ENCODE results near the gene CASP2.
"Not testable (repeated sequence)": the region's sequence is repeated elsewhere in the genome, so short reads cannot be mapped to it uniquely, and the experiment has no call there.

Gene CASP2

GRCh38 chr7:143287935-143288826, at the start of gene CASP2:
CASP2 (plus strand) TSS chr7:143288351; CDS start chr7:143288456, 105 bp downstream.
- DNase-seq, result peak; percentile 96 to 98 (median 96)

- DNase-seq, result no peak
Observed at GRCh38 chr7:143239813-143240212, 48.3 kb upstream of the CASP2 start.

GRCh38 chr7:143240291-143241168, 47.6 kb upstream of the CASP2 start:
- DNase-seq, result peak; percentile 58 to 83 (median 66)

DNA sequence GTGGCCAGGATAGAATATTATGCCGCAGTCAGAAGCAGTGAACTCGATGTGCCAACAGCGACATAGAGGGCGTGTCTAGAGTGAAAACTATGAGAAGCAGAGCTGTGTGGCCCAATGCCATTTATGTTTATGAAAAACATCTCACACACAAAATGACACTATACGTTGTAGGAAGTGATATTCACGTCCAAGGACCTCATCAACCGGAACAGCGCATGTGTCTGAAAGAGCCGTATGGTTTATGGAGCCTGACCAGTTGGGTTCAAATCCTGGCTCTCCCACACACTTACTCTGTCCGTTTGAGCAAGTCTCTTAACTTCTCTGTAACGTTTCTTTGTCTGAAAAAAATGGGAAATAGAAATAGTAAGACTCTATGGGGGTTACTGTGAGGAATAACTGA, 45.8 kb upstream of the CASP2 start:
- no peak for DNase-seq

GRCh38 chr7:143243111-143243510, 45.0 kb upstream of the CASP2 start:
- DNase-seq, result no peak

DNA sequence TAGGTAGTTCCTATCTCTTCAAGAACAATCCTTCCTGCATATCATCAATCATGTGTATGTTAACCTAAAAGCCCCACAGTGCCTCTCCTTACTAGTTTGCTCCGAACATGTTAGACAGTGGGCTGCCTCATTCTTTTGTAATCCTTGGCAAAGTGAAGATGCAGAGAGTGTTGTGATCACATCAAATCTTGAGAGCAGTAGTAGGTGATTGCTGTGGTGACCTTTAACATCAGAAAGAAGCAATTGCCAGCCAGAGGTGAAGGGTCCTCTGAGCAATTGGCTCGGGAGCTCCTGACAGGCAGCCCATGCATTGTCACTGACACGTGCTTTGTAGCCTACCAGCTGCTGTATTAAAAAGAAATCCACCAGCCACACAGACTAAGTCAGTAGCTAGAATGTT, 44.5 kb upstream of the CASP2 start:
- DNase-seq, result no peak

- no peak for DNase-seq
Observed at GRCh38 chr7:143244321-143244720, 43.8 kb upstream of the CASP2 start.

GRCh38 chr7:143245123-143245522, 43.0 kb upstream of the CASP2 start:
- no peak for DNase-seq

GRCh38 chr7:143247372-143247771, 40.8 kb upstream of the CASP2 start:
- DNase-seq, result no peak

- no peak for DNase-seq
Observed at GRCh38 chr7:143248761-143249354, 39.3 kb upstream of the CASP2 start.

- DNase-seq, result no peak
Observed at GRCh38 chr7:143250199-143250598, 38.0 kb upstream of the CASP2 start.

DNA sequence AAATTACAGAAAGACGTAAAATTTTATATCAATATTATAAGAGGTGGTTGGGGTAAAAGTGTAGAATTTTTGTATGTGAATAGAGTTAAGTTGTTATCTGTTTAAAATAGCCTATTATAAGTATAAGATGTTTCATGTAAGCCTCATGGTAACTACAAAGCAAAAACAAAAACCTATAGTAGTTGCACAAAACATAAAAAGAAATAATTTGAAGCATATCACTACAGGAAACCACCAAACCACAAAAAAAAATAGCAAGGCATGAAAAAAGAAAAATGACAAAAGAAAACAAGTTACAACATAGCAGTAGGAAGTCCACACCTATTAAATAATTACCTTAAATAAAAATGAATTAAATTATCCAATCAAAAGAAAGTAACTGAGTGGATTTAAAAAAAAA, 37.3 kb upstream of the CASP2 start:
- no peak for DNase-seq

DNA sequence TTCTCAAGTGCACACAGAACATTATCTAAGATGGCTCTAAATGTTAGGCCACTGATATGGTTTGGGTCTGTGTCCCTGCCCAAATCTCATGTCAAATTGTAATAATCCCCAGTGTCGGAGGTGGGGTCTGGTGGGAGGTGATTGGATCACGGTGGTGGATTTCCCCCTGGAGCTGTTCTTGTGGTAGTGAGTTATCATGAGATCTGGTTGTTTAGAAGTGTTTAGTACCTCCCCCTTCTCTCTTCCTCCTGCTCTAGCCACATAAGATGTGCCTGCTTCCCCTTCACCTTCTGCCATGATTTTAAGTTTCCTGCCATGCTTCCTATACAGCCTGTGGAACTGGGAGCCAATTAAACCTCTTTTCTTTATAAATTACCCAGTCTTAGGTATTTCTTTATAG, 36.1 kb upstream of the CASP2 start:
- no peak for DNase-seq

GRCh38 chr7:143255564-143255963, 32.6 kb upstream of the CASP2 start:
- DNase-seq, result no peak

DNA sequence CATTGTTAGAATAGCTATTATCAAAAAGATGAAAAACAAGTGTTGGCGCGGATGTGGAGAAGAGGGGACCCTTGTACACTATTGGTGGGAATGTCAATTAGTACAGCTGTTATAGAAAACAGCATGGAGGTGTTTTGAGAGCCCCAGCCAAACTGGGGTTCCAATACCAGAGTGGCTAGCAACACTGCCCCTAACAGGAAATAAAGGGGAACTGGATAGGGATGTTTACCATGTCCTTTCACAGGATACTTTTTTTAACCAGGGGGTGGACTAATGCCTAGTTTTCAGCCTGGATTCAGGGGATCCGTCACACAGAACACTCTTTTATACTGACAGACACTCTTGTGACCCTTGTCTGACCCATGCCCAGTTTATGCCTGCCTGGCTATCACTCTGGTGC, 31.8 kb upstream of the CASP2 start:
- DNase-seq, result no peak

GRCh38 chr7:143256932-143257331, 31.2 kb upstream of the CASP2 start:
- DNase-seq, result no peak

DNA sequence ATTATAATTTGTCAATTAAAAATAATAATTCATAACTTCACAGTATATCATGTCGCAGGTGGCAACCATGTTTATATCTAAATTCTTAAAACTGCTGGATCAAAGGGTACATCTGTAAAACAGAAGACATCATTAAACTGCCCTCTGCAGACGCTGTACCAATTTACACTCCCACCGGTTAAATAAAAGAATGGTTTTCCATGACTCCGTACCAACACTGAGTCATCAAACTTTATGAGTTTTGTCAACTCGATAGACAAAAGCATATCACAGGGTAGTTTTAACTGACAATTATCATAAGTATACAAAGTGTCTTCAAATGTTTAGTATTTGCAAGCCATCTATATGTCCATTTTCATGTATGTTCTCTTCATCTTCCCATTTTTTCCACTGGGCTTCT, 30.6 kb upstream of the CASP2 start:
- DNase-seq, result no peak

DNA sequence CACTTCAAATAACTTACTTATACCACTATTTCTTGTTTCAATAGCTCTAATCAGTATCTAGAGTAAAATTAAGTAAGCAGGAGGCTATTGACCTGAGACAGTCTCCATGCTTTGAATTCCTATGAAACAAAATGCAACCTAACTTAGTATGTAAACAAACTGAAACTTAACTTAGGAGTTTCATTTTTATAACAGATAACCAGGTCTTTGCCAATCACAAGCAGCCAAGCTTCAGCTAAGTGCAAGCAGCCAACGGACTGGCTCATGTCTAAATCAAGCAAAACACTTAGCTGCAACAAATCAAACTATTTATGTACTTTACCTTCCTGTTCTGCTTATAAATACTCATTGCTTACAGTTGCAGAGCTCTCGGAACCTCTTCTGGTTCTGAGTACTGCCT, 29.3 kb upstream of the CASP2 start:
- no peak for DNase-seq

DNA sequence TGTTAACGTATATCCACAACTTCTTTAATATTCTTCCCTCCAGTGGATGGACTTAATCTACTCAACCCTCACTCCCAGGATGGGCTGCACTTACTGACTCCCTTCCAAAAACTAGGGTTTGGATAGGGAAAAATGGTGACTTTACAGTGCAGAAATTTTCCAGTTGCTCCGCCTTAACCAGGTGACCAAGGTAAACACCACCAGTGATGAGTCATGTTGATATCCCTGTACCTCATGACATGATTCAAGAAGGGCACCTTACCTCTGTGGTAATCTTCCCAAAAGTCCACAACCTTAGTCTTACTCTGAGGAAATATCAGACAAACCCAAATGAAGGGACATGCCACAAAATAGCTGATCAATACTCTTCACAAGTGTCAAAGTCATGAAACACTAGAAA, 28.4 kb upstream of the CASP2 start:
- no peak for DNase-seq

DNA sequence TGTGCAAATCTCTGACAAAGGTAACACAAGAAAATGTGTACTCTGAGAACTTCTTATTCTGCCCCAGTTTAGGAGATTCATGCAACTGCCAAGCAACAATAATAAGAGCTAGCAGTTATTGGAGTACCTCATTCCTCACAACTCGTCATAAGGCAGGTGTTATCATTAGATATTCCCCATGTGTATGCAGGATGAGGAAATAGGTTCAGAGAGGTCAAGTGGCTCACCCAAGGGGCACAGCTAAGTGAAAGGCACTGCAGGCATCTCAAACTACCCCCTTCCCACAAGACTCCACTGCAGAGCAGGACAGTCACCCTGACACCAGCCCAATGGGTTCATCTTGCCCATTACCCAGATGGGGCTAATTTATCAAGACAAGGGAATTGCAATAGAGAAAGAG, 26.2 kb upstream of the CASP2 start:
- no peak for DNase-seq

DNA sequence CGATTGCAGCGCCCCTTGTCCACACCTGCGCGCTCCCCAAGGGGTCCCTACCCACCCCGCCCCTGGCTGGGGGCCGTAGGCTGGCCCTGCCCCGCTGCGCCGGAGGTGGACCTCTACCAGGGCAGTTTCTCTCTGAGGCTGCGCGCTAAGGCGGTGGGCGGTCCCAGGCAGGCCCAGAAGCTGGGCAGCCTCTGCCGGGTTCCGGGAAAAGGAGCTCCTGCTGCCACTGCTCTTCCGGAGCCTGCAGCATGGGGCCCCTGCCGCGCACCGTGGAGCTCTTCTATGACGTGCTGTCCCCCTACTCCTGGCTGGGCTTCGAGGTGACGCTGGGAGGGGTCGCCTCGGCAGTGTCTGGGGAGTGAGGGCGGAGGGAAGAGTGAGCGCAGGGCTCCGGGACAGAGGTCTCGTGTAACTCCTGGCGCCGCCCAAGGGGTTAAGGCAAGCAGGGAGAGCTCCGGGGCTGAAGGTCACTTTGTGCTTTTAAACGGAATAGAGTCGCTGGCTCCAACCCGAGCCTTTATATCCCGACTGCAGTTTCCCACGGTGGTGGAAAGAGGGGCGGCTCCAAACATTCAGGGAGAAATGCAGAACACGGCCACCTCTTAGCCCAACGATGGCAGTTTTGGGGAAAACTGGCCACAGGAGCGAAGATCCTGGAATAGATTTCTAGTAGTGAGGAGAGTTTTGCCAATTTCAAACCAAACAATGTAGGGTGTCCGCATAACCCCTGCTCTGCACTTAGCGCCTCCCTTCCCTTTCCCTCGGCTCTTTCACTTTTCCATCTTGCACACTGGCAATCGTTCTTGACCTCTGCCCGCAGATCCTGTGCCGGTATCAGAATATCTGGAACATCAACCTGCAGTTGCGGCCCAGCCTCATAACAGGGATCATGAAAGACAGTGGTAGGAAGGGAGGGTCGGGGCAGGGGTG, 24.6 kb upstream of the CASP2 start, which contains the start of gene GSTK1:
Gene GSTK1, plus strand, starts transcription at position 176 of the 930 bp plus-strand sequence. Its CDS starts 73 bp downstream, at position 249.
- DNase-seq, result peak in 2 of 3 experiments; percentile 77 to 85

- not testable (repeated sequence) for DNase-seq
Observed at GRCh38 chr7:143264196-143264568, 24.0 kb upstream of the CASP2 start.

Measured in NCI-H1417 (cell line).